K562 (cell line): ENCODE results near the gene PAFAH1B1. TPM values are rescaled to one million over a fixed set of nuclear protein-coding genes. Genes with fewer than 3 reads are reported as not detected.

Experiments used
- ATAC-seq: fragments of 200-7000 bp; cut with Tn5 transposase; 3 replicates; pipeline ENCODE4 v1.9.1; 2020; ENCODE audit warnings: moderate library complexity
- BruUV-seq: library from RNA; stranded (reverse); fragments of 400-500 nt; replicated peaks from 2 replicates; lab custom pipeline; 2021; lab: Mats Ljungman, UMichigan
- CTCF ChIA-PET: fragments of 300-600 bp; formaldehyde crosslinking; extraction: SDS; loops from one replicate; lab custom pipeline; 2021; ENCODE audit warnings: low intra/inter-chr PET ratio; lab: Yijun Ruan, JAX
- POLR2A ChIA-PET: fragments of 300-600, 350-650 bp; sonication (Branson Sonifier 250); formaldehyde crosslinking; extraction: SDS; loops from one replicate; lab custom pipeline; 2021; ENCODE audit warnings: antibody characterized with exemption, inconsistent platforms; lab: Yijun Ruan, JAX
- DNase-seq, 4 experiments: peaks; one replicate each; pipeline versions ENCODE4 v3.0.0 to v3.0.0-alpha.2; 2011 to 2018; ENCODE audit warnings: low spot score in 3 of 4, mixed read lengths in 3 of 4; ENCODE audit errors: extremely low read depth in 1 of 4
- FAIRE-seq: peaks from 2 replicates; lab custom pipeline; 2011; peaks lifted over from hg19 to GRCh38; lab: Jason Lieb, UNC
- H2AFZ ChIP-seq: 2 replicates; pipeline ENCODE4 v1.6.0; 2011; ENCODE audit warnings: low read depth, low read length, control low read depth, inconsistent platforms
- H3K27ac ChIP-seq: fragments of 200-600 bp; 3 replicates; pipeline ENCODE4 v1.8.0; 2011; ENCODE audit warnings: low read depth, mild to moderate bottlenecking, control low read depth, inconsistent platforms, low read length, moderate library complexity, mixed read lengths; ENCODE audit errors: extremely low read depth
- H3K27me3 ChIP-seq, 2 experiments: fragments of 300-600 bp in 1 of 2; 2 replicates in 1 of 2; 3 replicates in 1 of 2; pipeline versions ENCODE4 v1.6.0 to v1.8.0; 2011; ENCODE audit warnings: inconsistent platforms in 2 of 2, low read length in 2 of 2, mild to moderate bottlenecking in 1 of 2, mixed read lengths in 1 of 2, moderate library complexity in 1 of 2; ENCODE audit not compliant: control insufficient read depth in 2 of 2, insufficient read depth in 2 of 2
- H3K36me3 ChIP-seq: fragments of 300-600 bp; 3 replicates; pipeline ENCODE4 v1.8.0; 2011; ENCODE audit warnings: mild to moderate bottlenecking, low read length, inconsistent platforms; ENCODE audit not compliant: control insufficient read depth, insufficient read depth
- H3K4me1 ChIP-seq, 2 experiments: fragments of 200-600 bp in 1 of 2; replicated peaks in 1 of 2; 2 replicates in 1 of 2; 3 replicates in 1 of 2; pipeline versions ENCODE4 v1.5.1 to v1.8.0; 2011; ENCODE audit warnings: inconsistent platforms in 2 of 2, low read length in 2 of 2, mild to moderate bottlenecking in 1 of 2, mixed read lengths in 1 of 2, moderate library complexity in 1 of 2; ENCODE audit not compliant: control insufficient read depth in 2 of 2, insufficient read depth in 2 of 2
- H3K4me2 ChIP-seq: 2 replicates; pipeline ENCODE4 v1.6.1; 2011; ENCODE audit warnings: low read length, control low read depth, inconsistent platforms, mixed read lengths; ENCODE audit not compliant: insufficient read depth
- H3K4me3 ChIP-seq: fragments of 200-600 bp; sonication (generic), shearing (Covaris generic); 2 replicates; pipeline ENCODE4 v1.5.1; 2016; ENCODE audit warnings: control low read depth, inconsistent platforms
- H3K79me2 ChIP-seq: fragments of 200-600 bp; 3 replicates; pipeline ENCODE4 v1.8.0; 2011; ENCODE audit warnings: low read length, inconsistent platforms; ENCODE audit not compliant: control insufficient read depth, insufficient read depth
- H3K9ac ChIP-seq, 2 experiments: 2 replicates each; pipeline versions ENCODE4 v1.6.0 to v1.6.1; 2011; ENCODE audit warnings: low read depth in 2 of 2, low read length in 2 of 2, control low read depth in 1 of 2, inconsistent platforms in 1 of 2, mild to moderate bottlenecking in 1 of 2, mixed read lengths in 1 of 2; ENCODE audit not compliant: insufficient read depth in 1 of 2
- H3K9me1 ChIP-seq: one replicate; pipeline ENCODE4 v1.6.0; 2011; ENCODE audit warnings: inconsistent platforms, mild to moderate bottlenecking, low read length, moderate library complexity; ENCODE audit not compliant: control insufficient read depth, insufficient read depth
- H3K9me3 ChIP-seq: replicated peaks from 2 replicates; pipeline ENCODE4 v1.5.1; 2011; ENCODE audit warnings: low read depth, low read length, inconsistent platforms; ENCODE audit not compliant: control insufficient read depth, insufficient read depth
- H4K20me1 ChIP-seq: replicated peaks from 2 replicates; pipeline ENCODE4 v1.6.1; 2011; ENCODE audit warnings: low read length, inconsistent platforms, mixed read lengths; ENCODE audit not compliant: control insufficient read depth, insufficient read depth
- SLC30A9 ChIP-seq: fragments of 250-450 bp; sonication (Bioruptor Pico); IDR thresholded peaks from 2 replicates; pipeline ENCODE4 v1.8.0; 2022; ENCODE audit warnings: mild to moderate bottlenecking, moderate library complexity
- TGIF2 ChIP-seq: sonication (generic); formaldehyde crosslinking; IDR thresholded peaks from 2 replicates; pipeline ENCODE4 v1.8.1; 2022; ENCODE audit warnings: mild to moderate bottlenecking, missing genetic modification reagents, moderate library complexity
- ZFP91 ChIP-seq: sonication (generic); formaldehyde crosslinking; IDR thresholded peaks from 2 replicates; pipeline ENCODE4 v1.8.0; 2022; ENCODE audit warnings: mild to moderate bottlenecking, missing genetic modification reagents
- ZNF699 ChIP-seq: fragments of 250-450 bp; sonication (Bioruptor Pico); IDR thresholded peaks from 2 replicates; pipeline ENCODE4 v1.8.0; 2021; ENCODE audit warnings: mild to moderate bottlenecking, moderate library complexity; ENCODE audit not compliant: insufficient replicate concordance
- WGBS: fragments of 100-300 bp; shearing (Covaris generic); methylation state at CpG from one replicate; pipeline ENCODE4 v1.1.6; 2016; ENCODE audit warnings: low coverage, mixed read lengths; ENCODE audit not compliant: insufficient coverage; ENCODE audit errors: missing lambda C conversion rate; 5-methylcytosine and 5-hydroxymethylcytosine counted together
- in situ Hi-C: fragments of 300-500 bp; cut with MboI; formaldehyde crosslinking; loops from 4 replicates; pipeline ENCODE4 v1.15.0; 2018; ENCODE audit warnings: inconsistent platforms, mixed read lengths
- intact Hi-C: fragments of 100-400 bp; cut with micrococcal nuclease; formaldehyde crosslinking; loops from 2 replicates; pipeline ENCODE4 v1.14.2; 2022
- polyA plus RNA-seq, 8 experiments: library from polyadenylated mRNA; depleted of rRNA in 4 of 8; stranded (reverse) in 5 of 8; unstranded in 3 of 8; fragments of >200 nt; fragmentation: Nextera tagmentation in 2 of 8; fragmentation: Illumina TruSeq in 1 of 8; extraction: Ambion mirVana in 2 of 8; extraction: Trizol in 1 of 8; gene quantifications; 2 replicates each; pipeline versions ENCODE4 v1.2.1 to v1.2.3, GENCODE V29; 2011 to 2014; ENCODE audit warnings: inconsistent platforms in 1 of 8, missing spikeins in 1 of 8
- total RNA-seq, 7 experiments: library from RNA; depleted of rRNA in 6 of 7; stranded (reverse); fragments of >200 nt in 6 of 7; fragmentation: Illumina TruSeq in 2 of 7; extraction: Trizol in 2 of 7; gene quantifications; 2 replicates each; pipeline versions ENCODE4 v1.2.1 to v1.2.3, GENCODE V29; 2011 to 2021; ENCODE audit warnings: low replicate concordance in 1 of 7

The PAFAH1B1 gene
- total and polyA plus RNA-seq, 9 of the 15 experiments (the other 6 are each of a cell fraction or from before 2014, with no cell fraction given), result 23.3 to 66.4 (median 40.2) TPM

GRCh38 chr17:2681650-2682049 lies 88.2 kb downstream of the PAFAH1B1 start (continued):
- no peak for TF ChIP-seq ZFP91 (CRISPR knock-in tag)
- TF ChIP-seq, all 486 proteins: peak for 0

GRCh38 chr17:2682176-2682938 lies 88.9 kb downstream of the PAFAH1B1 start:
- WGBS, result 57% methylated on average over 3 of the region's 3 CpGs
- Histone ChIP-seq H3K9ac (no peak overlapping the region), H3K4me3 (no peak overlapping the region), H4K20me1 (0 out of 2 replicates have a peak, but pooled peaks cover 3% of the 10 kb centered on the region), H2AFZ (no peak overlapping the region), H3K27ac (no peak overlapping the region), H3K4me2 (no peak overlapping the region), H3K36me3 (peaks cover 48% of the 10 kb centered on the region; the same call in 2 of the 3 replicates), H3K27me3 (no peaks in the 10 kb centered on the region), H3K9me1 (no peaks in the 10 kb centered on the region), H3K4me1 (peaks cover 0 to 5% of the 10 kb centered on the region in 2 experiments; a peak in 2 of 5 replicates), H3K79me2 (no peaks in the 10 kb centered on the region), H3K9me3 (no peaks in the 10 kb centered on the region)
- intact Hi-C loops, result no loop called here
- ATAC-seq (no peak), FAIRE-seq (no peak), DNase-seq (no peak)
- in situ Hi-C loops, result no loop called here
- ChIA-PET POLR2A (no interaction called here), CTCF (no interaction called here)
- TF ChIP-seq ZNF699 (CRISPR knock-in tag), result no peak
- TF ChIP-seq SLC30A9, result no peak
- TF ChIP-seq TGIF2, result no peak
- BruUV-seq, result no TSS peak
